HEK293 (cell line): ENCODE results near the gene PEX14.

Experiments
- KLF1 ChIP-seq: fragments of 450-650 bp; formaldehyde crosslinking; IDR thresholded peaks from 2 replicates; pipeline ENCODE4 v1.5.1; 2016; ENCODE audit warnings: missing biosample characterization, missing genetic modification characterization
- KLF16 ChIP-seq: fragments of 450-650 bp; formaldehyde crosslinking; IDR thresholded peaks from 2 replicates; pipeline ENCODE4 v1.5.1; 2017; ENCODE audit warnings: missing biosample characterization, missing genetic modification characterization
- KLF17 ChIP-seq: fragments of 450-650 bp; formaldehyde crosslinking; IDR thresholded peaks from 2 replicates; pipeline ENCODE4 v1.5.1; 2016; ENCODE audit warnings: missing biosample characterization, missing genetic modification characterization
- KLF9 ChIP-seq: fragments of 450-650 bp; formaldehyde crosslinking; IDR thresholded peaks from 2 replicates; pipeline ENCODE4 v1.5.1; 2016; ENCODE audit warnings: missing biosample characterization, missing genetic modification characterization, low read depth
- TSHZ1 ChIP-seq: fragments of 450-650 bp; formaldehyde crosslinking; IDR thresholded peaks from 2 replicates; pipeline ENCODE4 v1.5.1; 2016; ENCODE audit warnings: missing biosample characterization, missing genetic modification characterization, borderline replicate concordance
- ZBTB10 ChIP-seq: fragments of 450-650 bp; formaldehyde crosslinking; IDR thresholded peaks from 2 replicates; pipeline ENCODE4 v1.5.1; 2016; ENCODE audit warnings: missing biosample characterization, missing genetic modification characterization
- ZFHX2 ChIP-seq: fragments of 450-650 bp; formaldehyde crosslinking; conservative IDR thresholded peaks from 2 replicates; pipeline ENCODE4 v1.5.1; 2016; ENCODE audit warnings: missing biosample characterization, missing genetic modification characterization
- ZFP41 ChIP-seq: fragments of 450-650 bp; formaldehyde crosslinking; IDR thresholded peaks from 2 replicates; pipeline ENCODE4 v1.5.1; 2016; ENCODE audit warnings: missing biosample characterization, missing genetic modification characterization, borderline replicate concordance
- ZNF157 ChIP-seq: fragments of 450-650 bp; formaldehyde crosslinking; IDR thresholded peaks from 2 replicates; pipeline ENCODE4 v1.5.1; 2016; ENCODE audit warnings: missing biosample characterization, missing genetic modification characterization
- ZNF214 ChIP-seq: fragments of 450-650 bp; formaldehyde crosslinking; IDR thresholded peaks from 2 replicates; pipeline ENCODE4 v1.5.1; 2017; ENCODE audit warnings: missing biosample characterization, mild to moderate bottlenecking, missing genetic modification characterization, borderline replicate concordance
- ZNF302 ChIP-seq: fragments of 450-650 bp; formaldehyde crosslinking; IDR thresholded peaks from 2 replicates; pipeline ENCODE4 v1.5.1; 2016; ENCODE audit warnings: missing biosample characterization, missing genetic modification characterization, low read depth
- ZNF37A ChIP-seq: fragments of 450-650 bp; IDR thresholded peaks from 2 replicates; pipeline ENCODE4 v1.5.1; 2018; ENCODE audit warnings: missing biosample characterization, missing genetic modification characterization
- ZNF433 ChIP-seq: fragments of 450-650 bp; formaldehyde crosslinking; IDR thresholded peaks from 2 replicates; pipeline ENCODE4 v1.5.1; 2016; ENCODE audit warnings: missing biosample characterization, missing genetic modification characterization, low read depth
- ZNF529 ChIP-seq: fragments of 450-650 bp; formaldehyde crosslinking; IDR thresholded peaks from 2 replicates; pipeline ENCODE4 v1.5.1; 2017; ENCODE audit warnings: missing genetic modification characterization, missing biosample characterization; ENCODE audit not compliant: insufficient replicate concordance
- ZNF639 ChIP-seq: fragments of 450-650 bp; formaldehyde crosslinking; IDR thresholded peaks from 2 replicates; pipeline ENCODE4 v1.5.1; 2016; ENCODE audit warnings: missing biosample characterization, missing genetic modification characterization
- ZNF658 ChIP-seq: fragments of 450-650 bp; formaldehyde crosslinking; IDR thresholded peaks from 2 replicates; pipeline ENCODE4; 2016; ENCODE audit warnings: missing biosample characterization, missing genetic modification characterization
- ZNF707 ChIP-seq: fragments of 450-650 bp; formaldehyde crosslinking; IDR thresholded peaks from 2 replicates; pipeline ENCODE4 v1.5.1; 2016; ENCODE audit warnings: missing biosample characterization, missing genetic modification characterization
- ZNF792 ChIP-seq: fragments of 450-650 bp; formaldehyde crosslinking; IDR thresholded peaks from 2 replicates; pipeline ENCODE4 v1.5.1; 2016; ENCODE audit warnings: missing biosample characterization, missing genetic modification characterization
- ZNF843 ChIP-seq: fragments of 450-650 bp; formaldehyde crosslinking; IDR thresholded peaks from 2 replicates; pipeline ENCODE4 v1.5.1; 2016; ENCODE audit warnings: missing biosample characterization, missing genetic modification characterization
- ZSCAN18 ChIP-seq: fragments of 450-650 bp; formaldehyde crosslinking; IDR thresholded peaks from 2 replicates; pipeline ENCODE4 v1.5.1; 2016; ENCODE audit warnings: missing biosample characterization, missing genetic modification characterization
- TF ChIP-seq, protein P1 (sequence below): fragments of 450-650 bp; formaldehyde crosslinking; optimal IDR thresholded peaks from 2 replicates; pipeline ENCODE3; 2016; ENCODE audit warnings: missing biosample characterization, mild to moderate bottlenecking, missing genetic modification characterization
- TF ChIP-seq, protein P2 (sequence below): fragments of 450-650 bp; formaldehyde crosslinking; IDR thresholded peaks from 2 replicates; pipeline ENCODE4 v1.5.1; 2016; ENCODE audit warnings: missing biosample characterization, missing genetic modification characterization
- TF ChIP-seq, protein P3 (sequence below): fragments of 450-650 bp; formaldehyde crosslinking; IDR thresholded peaks from 2 replicates; pipeline ENCODE4 v1.5.1; 2016; ENCODE audit warnings: missing biosample characterization, missing genetic modification characterization

Gene PEX14

GRCh38 chr1:10430216-10431069 lies 44.3 kb upstream of the PEX14 start, which contains the start of gene CENPS (continued):
- TF ChIP-seq KLF9 (tag by site-specific recombination) (peak; percentile 92), ZNF639 (tag by site-specific recombination) (no peak), ZNF658 (tag by site-specific recombination) (no peak), ZNF843 (tag by site-specific recombination) (0 out of 2 replicates have a peak, but pooled peaks have one; percentile 46), ZSCAN18 (no peak; the same call in 1 of the 2 replicates), KLF17 (tag by site-specific recombination) (peak; percentile 92), ZBTB10 (tag by site-specific recombination) (0 out of 2 replicates have a peak, but pooled peaks have one; percentile 49), ZNF157 (tag by site-specific recombination) (no peak), ZFHX2 (peak; percentile 87), KLF16 (tag by site-specific recombination) (peak; percentile 87), TSHZ1 (tag by site-specific recombination) (no peak; the same call in 1 of the 2 replicates), ZNF707 (no peak), ZNF37A (tag by site-specific recombination) (no peak), KLF1 (tag by site-specific recombination) (peak; percentile 84), ZNF529 (no peak), ZFP41 (tag by site-specific recombination) (no peak), ZNF792 (no peak), ZNF214 (tag by site-specific recombination) (no peak), ZNF302 (no peak), ZNF433 (tag by site-specific recombination) (no peak)
- TF ChIP-seq, protein P1, sequence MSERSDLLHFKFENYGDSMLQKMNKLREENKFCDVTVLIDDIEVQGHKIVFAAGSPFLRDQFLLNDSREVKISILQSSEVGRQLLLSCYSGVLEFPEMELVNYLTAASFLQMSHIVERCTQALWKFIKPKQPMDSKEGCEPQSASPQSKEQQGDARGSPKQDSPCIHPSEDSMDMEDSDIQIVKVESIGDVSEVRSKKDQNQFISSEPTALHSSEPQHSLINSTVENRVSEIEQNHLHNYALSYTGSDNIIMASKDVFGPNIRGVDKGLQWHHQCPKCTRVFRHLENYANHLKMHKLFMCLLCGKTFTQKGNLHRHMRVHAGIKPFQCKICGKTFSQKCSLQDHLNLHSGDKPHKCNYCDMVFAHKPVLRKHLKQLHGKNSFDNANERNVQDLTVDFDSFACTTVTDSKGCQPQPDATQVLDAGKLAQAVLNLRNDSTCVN (tag by site-specific recombination), result peak; percentile 94
- TF ChIP-seq, protein P2, sequence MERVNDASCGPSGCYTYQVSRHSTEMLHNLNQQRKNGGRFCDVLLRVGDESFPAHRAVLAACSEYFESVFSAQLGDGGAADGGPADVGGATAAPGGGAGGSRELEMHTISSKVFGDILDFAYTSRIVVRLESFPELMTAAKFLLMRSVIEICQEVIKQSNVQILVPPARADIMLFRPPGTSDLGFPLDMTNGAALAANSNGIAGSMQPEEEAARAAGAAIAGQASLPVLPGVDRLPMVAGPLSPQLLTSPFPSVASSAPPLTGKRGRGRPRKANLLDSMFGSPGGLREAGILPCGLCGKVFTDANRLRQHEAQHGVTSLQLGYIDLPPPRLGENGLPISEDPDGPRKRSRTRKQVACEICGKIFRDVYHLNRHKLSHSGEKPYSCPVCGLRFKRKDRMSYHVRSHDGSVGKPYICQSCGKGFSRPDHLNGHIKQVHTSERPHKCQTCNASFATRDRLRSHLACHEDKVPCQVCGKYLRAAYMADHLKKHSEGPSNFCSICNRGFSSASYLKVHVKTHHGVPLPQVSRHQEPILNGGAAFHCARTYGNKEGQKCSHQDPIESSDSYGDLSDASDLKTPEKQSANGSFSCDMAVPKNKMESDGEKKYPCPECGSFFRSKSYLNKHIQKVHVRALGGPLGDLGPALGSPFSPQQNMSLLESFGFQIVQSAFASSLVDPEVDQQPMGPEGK, result peak; percentile 99
- TF ChIP-seq, protein P3, sequence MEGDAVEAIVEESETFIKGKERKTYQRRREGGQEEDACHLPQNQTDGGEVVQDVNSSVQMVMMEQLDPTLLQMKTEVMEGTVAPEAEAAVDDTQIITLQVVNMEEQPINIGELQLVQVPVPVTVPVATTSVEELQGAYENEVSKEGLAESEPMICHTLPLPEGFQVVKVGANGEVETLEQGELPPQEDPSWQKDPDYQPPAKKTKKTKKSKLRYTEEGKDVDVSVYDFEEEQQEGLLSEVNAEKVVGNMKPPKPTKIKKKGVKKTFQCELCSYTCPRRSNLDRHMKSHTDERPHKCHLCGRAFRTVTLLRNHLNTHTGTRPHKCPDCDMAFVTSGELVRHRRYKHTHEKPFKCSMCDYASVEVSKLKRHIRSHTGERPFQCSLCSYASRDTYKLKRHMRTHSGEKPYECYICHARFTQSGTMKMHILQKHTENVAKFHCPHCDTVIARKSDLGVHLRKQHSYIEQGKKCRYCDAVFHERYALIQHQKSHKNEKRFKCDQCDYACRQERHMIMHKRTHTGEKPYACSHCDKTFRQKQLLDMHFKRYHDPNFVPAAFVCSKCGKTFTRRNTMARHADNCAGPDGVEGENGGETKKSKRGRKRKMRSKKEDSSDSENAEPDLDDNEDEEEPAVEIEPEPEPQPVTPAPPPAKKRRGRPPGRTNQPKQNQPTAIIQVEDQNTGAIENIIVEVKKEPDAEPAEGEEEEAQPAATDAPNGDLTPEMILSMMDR (tag by site-specific recombination), result peak; percentile 98
